Measurements from ENCODE around the gene FOXI2. TPM values are rescaled to one million over a fixed set of nuclear protein-coding genes. Genes with fewer than 3 reads are reported as not detected.

FOXI2 gene
- total RNA-seq, 1 donor, result not detected

DNA sequence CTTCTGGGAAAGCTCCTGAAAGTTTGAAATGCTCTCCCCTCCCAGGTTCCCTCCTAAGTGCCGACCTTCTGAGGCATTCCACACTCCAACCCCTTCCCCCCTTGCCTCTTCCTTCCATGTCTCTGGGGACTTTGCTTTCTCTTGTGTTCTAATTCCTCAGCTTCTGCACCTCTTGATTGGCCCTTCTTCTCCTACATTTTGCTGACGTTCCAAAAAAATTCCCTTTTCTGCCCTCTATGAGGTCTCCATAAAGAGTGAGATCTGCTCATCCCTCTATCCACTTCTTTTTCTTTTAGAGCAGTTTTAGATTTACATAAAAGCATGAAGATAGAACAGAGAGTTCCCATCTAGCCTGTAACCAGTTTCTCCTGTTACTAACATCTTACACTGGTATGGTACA is 22.3 kb downstream of the FOXI2 start:
- TF ChIP-seq, protein P1, sequence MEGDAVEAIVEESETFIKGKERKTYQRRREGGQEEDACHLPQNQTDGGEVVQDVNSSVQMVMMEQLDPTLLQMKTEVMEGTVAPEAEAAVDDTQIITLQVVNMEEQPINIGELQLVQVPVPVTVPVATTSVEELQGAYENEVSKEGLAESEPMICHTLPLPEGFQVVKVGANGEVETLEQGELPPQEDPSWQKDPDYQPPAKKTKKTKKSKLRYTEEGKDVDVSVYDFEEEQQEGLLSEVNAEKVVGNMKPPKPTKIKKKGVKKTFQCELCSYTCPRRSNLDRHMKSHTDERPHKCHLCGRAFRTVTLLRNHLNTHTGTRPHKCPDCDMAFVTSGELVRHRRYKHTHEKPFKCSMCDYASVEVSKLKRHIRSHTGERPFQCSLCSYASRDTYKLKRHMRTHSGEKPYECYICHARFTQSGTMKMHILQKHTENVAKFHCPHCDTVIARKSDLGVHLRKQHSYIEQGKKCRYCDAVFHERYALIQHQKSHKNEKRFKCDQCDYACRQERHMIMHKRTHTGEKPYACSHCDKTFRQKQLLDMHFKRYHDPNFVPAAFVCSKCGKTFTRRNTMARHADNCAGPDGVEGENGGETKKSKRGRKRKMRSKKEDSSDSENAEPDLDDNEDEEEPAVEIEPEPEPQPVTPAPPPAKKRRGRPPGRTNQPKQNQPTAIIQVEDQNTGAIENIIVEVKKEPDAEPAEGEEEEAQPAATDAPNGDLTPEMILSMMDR (IDR thresholded peaks at IDR 0.05; ENCODE audit: insufficient read depth, low read length), result no peak
- no peak overlapping the region for H3K4me3 ChIP-seq (ENCODE audit: low read depth, low read length)
- no peak for DNase-seq (ENCODE audit: low read depth)

DNA sequence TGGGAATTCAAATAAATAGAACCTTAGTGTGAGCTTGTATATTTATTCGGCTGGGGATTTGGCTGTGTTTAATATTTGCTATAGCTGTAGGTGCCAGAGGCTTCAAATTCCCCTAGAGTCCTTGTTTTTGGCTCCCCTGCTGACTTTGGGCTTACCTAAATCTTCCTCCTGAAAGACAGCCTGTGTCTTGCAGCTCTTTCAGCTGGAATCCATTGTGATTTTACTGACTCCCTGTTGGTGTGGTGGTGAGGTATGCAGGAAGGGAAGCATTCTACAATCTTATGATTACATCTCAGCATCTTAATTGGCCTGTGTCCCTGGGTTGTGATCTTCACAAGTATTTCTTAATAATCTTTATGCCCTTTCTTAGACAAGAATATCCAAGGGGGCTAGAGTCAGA is 25.9 kb downstream of the FOXI2 start:
- DNase-seq (ENCODE audit: low read depth), result no peak
- H3K4me3 ChIP-seq (ENCODE audit: low read depth, low read length), result no peak overlapping the region
- TF ChIP-seq, protein P1 (IDR thresholded peaks at IDR 0.05; ENCODE audit: insufficient read depth, low read length), result no peak

DNA sequence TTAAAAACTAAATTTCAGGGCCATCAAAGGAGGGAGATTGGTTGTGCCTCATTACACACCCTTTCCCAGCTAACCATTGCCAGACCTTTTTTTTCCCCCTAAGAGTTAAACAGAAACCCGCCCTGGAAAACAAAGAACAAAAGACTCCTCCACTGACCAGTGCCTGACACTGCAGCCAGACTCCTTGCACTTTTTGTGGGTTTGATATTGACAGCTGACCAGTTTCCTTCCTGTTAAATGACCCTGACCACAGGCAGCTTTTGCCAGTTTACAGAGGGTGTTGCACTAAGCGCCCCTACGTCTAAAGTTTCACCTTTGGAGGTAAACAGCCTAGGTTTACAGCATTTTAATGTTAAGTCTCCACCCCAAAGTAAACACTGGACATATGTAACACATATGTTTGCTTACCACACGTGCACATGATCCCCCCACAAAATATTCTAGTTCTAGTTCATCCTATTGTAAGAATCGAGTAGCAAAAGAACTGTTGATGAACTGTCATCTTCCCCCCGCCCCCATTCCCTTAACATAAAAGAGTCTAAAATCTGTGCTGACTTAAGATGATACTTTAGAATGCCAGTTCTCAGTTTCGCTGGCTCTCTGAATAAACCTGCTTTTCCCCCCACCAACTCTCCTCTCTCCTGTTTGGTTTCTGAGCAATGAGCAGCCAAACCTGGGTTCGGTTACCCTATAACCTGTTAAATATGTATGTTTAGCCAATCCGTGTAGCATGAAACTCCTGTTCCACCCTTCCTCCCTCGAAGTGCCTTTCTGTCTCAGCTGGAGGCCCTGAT is 38.0 kb downstream of the FOXI2 start:
- H3K4me3 ChIP-seq (ENCODE audit: low read depth, low read length), result no peak overlapping the region
- TF ChIP-seq, protein P1 (IDR thresholded peaks at IDR 0.05; ENCODE audit: insufficient read depth, low read length), result no peak
- no peak for DNase-seq (ENCODE audit: low read depth)

DNA sequence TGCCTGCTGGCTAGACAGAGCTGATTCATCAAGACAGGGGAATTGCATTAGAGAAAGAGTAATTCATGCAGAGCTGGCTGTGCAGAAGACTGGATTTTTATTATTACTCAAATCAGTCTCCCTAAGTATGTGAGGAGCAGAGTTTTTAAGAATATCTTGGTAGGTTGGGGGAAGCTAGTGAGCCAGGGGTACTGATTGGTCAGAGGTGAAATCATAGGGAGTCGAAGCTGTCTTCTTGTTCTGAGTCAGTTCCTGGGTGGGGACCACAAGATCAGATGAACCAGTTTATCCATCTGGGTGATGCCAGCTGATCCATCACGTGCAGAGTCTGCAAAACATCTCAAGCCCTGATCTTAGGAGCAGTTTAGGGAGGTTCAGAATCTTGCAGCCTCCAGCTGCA is 39.8 kb downstream of the FOXI2 start:
- DNase-seq (ENCODE audit: low read depth), result no peak
- TF ChIP-seq, protein P1 (IDR thresholded peaks at IDR 0.05; ENCODE audit: insufficient read depth, low read length), result no peak

DNA sequence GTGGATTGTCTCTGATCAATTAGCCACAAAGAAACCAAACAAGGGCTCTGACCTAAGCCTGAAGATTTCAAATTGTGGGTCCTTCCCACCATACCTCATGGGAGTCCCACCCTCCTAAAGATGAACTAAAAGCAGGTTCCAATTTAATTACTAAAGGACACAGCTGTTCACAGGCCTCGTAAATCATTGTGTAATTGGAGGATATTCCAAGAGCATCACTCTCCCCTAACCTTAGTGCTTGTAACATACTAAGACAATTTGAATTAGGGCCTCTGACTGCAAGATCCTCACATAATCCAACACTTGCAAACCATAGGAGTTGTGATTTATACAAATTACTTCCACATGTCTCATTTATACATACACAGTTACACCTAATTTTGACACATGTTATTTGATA is 44.4 kb downstream of the FOXI2 start:
- no peak for DNase-seq (ENCODE audit: low read depth)
- no peak overlapping the region for H3K4me3 ChIP-seq (ENCODE audit: low read depth, low read length)
- TF ChIP-seq, protein P1 (IDR thresholded peaks at IDR 0.05; ENCODE audit: insufficient read depth, low read length), result no peak

More for the DNA sequence above, 39.8 kb downstream of the FOXI2 start:
- H3K4me3 ChIP-seq (ENCODE audit: low read depth, low read length), result no peak overlapping the region

DNA sequence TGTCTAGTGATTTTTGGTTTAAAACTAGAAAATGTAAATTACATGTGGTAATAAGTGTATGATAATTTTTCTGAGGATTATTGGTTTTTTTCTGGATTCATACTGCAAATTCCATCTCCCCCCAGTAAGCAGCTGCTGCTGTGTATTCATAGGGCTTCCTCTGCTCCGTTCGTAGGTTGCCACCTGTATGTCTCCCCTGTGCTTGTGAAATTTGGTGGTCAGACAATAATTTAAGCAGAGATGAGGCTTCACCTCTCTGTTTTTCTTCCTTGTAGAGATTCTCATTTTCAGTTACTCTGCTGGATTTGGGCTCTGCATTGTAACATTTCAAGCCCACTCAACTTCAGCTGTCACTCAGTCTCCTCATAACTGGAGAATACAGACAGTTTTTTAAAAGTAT is 50.9 kb downstream of the FOXI2 start:
- H3K4me3 ChIP-seq (ENCODE audit: low read depth, low read length), result no peak overlapping the region
- no peak for DNase-seq (ENCODE audit: low read depth)
- TF ChIP-seq, protein P1 (IDR thresholded peaks at IDR 0.05; ENCODE audit: insufficient read depth, low read length), result no peak

Measured in fibroblast of the aortic adventitia (primary cell).